MM.1S (cell line): ENCODE results near the gene IL17REL.

Experiments used
- DNase-seq: peaks from one replicate; pipeline ENCODE4 v3.0.0-alpha.2; 2015
- H2AFZ ChIP-seq: fragments of 300-600 bp; sonication (generic); 2 replicates; pipeline ENCODE4 v1.6.0; 2016; ENCODE audit warnings: antibody characterized with exemption, low read length
- H3F3A ChIP-seq: fragments of 300-600 bp; sonication (generic); 2 replicates; pipeline ENCODE4 v1.6.1; 2016; ENCODE audit warnings: mild to moderate bottlenecking, antibody characterized with exemption, low read length, moderate library complexity, mixed read lengths; ENCODE audit not compliant: insufficient read depth
- H3K27ac ChIP-seq: fragments of 300-600 bp; sonication (generic); 2 replicates; pipeline ENCODE4 v1.5.1; 2016; ENCODE audit warnings: mild to moderate bottlenecking, low read length
- H3K27me3 ChIP-seq: fragments of 300-600 bp; sonication (generic); replicated peaks from 2 replicates; pipeline ENCODE4 v1.6.0; 2016; ENCODE audit warnings: low read length; ENCODE audit not compliant: insufficient read depth
- H3K36me3 ChIP-seq: fragments of 300-600 bp; sonication (generic); replicated peaks from 2 replicates; pipeline ENCODE4 v1.6.1; 2016; ENCODE audit warnings: mild to moderate bottlenecking, low read length, mixed read lengths; ENCODE audit not compliant: insufficient read depth
- H3K4me1 ChIP-seq: fragments of 300-600 bp; sonication (generic); 2 replicates; pipeline ENCODE4 v1.6.1; 2016; ENCODE audit warnings: low read length, mixed read lengths
- H3K4me2 ChIP-seq: fragments of 300-600 bp; sonication (generic); 2 replicates; pipeline ENCODE4 v1.6.0; 2016; ENCODE audit warnings: low read depth, low read length
- H3K4me3 ChIP-seq: fragments of 300-600 bp; sonication (generic); 2 replicates; pipeline ENCODE4 v1.5.1; 2016; ENCODE audit warnings: low read length, mixed read lengths
- H3K79me2 ChIP-seq: fragments of 300-600 bp; sonication (generic); 2 replicates; pipeline ENCODE4 v1.6.1; 2016; ENCODE audit warnings: mixed run types, low read length, mixed read lengths
- H3K9ac ChIP-seq: fragments of 300-600 bp; sonication (generic); 2 replicates; pipeline ENCODE4 v1.6.1; 2016; ENCODE audit warnings: low read length, mixed read lengths
- H3K9me2 ChIP-seq: fragments of 300-600 bp; sonication (generic); replicated peaks from 2 replicates; pipeline ENCODE4 v1.6.1; 2016; ENCODE audit warnings: mild to moderate bottlenecking, low read length, mixed read lengths; ENCODE audit not compliant: insufficient read depth
- H3K9me3 ChIP-seq: fragments of 300-600 bp; sonication (generic); replicated peaks from 2 replicates; pipeline ENCODE4 v1.6.1; 2016; ENCODE audit warnings: mild to moderate bottlenecking, low read length, mixed read lengths; ENCODE audit not compliant: insufficient read depth
- H4K20me1 ChIP-seq: fragments of 300-600 bp; sonication (generic); 2 replicates; pipeline ENCODE4 v1.6.1; 2016; ENCODE audit warnings: mild to moderate bottlenecking, low read length, moderate library complexity, mixed read lengths; ENCODE audit not compliant: insufficient read depth
- CTCF ChIP-seq: fragments of 300-600 bp; sonication (generic); IDR thresholded peaks from 2 replicates; pipeline ENCODE4 v1.5.1; 2016; ENCODE audit warnings: antibody characterized with exemption, low read length, mixed read lengths
- EZH2 ChIP-seq: fragments of 300-600 bp; sonication (generic); optimal IDR thresholded peaks from 2 replicates; pipeline ENCODE3; 2017; ENCODE audit warnings: low read depth, mild to moderate bottlenecking, antibody characterized with exemption, low read length, mixed read lengths
- EZH2phosphoT487 ChIP-seq: fragments of 300-600 bp; sonication (generic); IDR thresholded peaks from 2 replicates; pipeline ENCODE4 v1.6.1; 2018; ENCODE audit warnings: antibody characterized with exemption, low read length

The IL17REL gene

GRCh38 chr22:50007057-50007511, 5.5 kb downstream of the IL17REL start:
- Histone ChIP-seq H3K79me2 (no peaks in the 10 kb centered on the region), H3K27me3 (peaks cover 87% of the 10 kb centered on the region), H4K20me1 (no peaks in the 10 kb centered on the region), H3K4me3 (no peak overlapping the region), H3K4me2 (no peak overlapping the region), H3K9me2 (no peaks in the 10 kb centered on the region), H3K36me3 (no peaks in the 10 kb centered on the region), H2AFZ (no peak overlapping the region), H3K9ac (no peak overlapping the region), H3F3A (no peaks in the 10 kb centered on the region), H3K27ac (no peak overlapping the region), H3K4me1 (no peaks in the 10 kb centered on the region), H3K9me3 (no peaks in the 10 kb centered on the region)
- TF ChIP-seq EZH2phosphoT487: no peak
- TF ChIP-seq EZH2: no peak
- no peak for TF ChIP-seq CTCF
- DNase-seq: no peak

- H3K27ac ChIP-seq: no peak overlapping the region
- no peak overlapping the region for H2AFZ ChIP-seq
- H3F3A ChIP-seq: no peaks in the 10 kb centered on the region
- H3K27me3 ChIP-seq: peaks cover 85% of the 10 kb centered on the region
- no peak for DNase-seq
- no peaks in the 10 kb centered on the region for H3K36me3 ChIP-seq
- TF ChIP-seq EZH2phosphoT487 (no peak), CTCF (no peak), EZH2 (no peak)
- no peak overlapping the region for H3K9ac ChIP-seq
- no peak overlapping the region for H3K4me2 ChIP-seq
- no peaks in the 10 kb centered on the region for H3K4me1 ChIP-seq
- H3K9me3 ChIP-seq: no peaks in the 10 kb centered on the region
- H3K79me2 ChIP-seq: no peaks in the 10 kb centered on the region
- H4K20me1 ChIP-seq: no peaks in the 10 kb centered on the region
- no peaks in the 10 kb centered on the region for H3K9me2 ChIP-seq
- no peak overlapping the region for H3K4me3 ChIP-seq
These were observed 7.6 kb downstream of the IL17REL start for GRCh38 chr22:50004918-50005317.

- Histone ChIP-seq H3K79me2 (no peaks in the 10 kb centered on the region), H3K9me2 (no peaks in the 10 kb centered on the region), H3K27ac (no peak overlapping the region), H3K4me2 (no peak overlapping the region), H2AFZ (no peak overlapping the region), H3K36me3 (no peaks in the 10 kb centered on the region), H4K20me1 (no peaks in the 10 kb centered on the region), H3K4me1 (no peaks in the 10 kb centered on the region), H3F3A (no peaks in the 10 kb centered on the region), H3K9me3 (no peaks in the 10 kb centered on the region), H3K9ac (no peak overlapping the region), H3K27me3 (peaks cover 65% of the 10 kb centered on the region), H3K4me3 (no peak overlapping the region)
- no peak for DNase-seq
- TF ChIP-seq EZH2: no peak
- no peak for TF ChIP-seq CTCF
- no peak for TF ChIP-seq EZH2phosphoT487
These were observed 9.8 kb downstream of the IL17REL start for GRCh38 chr22:50002791-50003190.
